HCT116 (cell line): Measurements from ENCODE around the gene TLE3. TPM values are rescaled to one million over a fixed set of nuclear protein-coding genes. Genes with fewer than 3 reads are reported as not detected.
"Not testable (repeated sequence)": the region's sequence is repeated elsewhere in the genome, so short reads cannot be mapped to it uniquely, and the experiment has no call there.

Source experiments
- ATAC-seq: fragments of 200-7000 bp; cut with Tn5 transposase; 2 replicates; pipeline ENCODE4 v1.9.1; 2020; ENCODE audit warnings: mild to moderate bottlenecking, moderate library complexity
- BruUV-seq: library from RNA; stranded (reverse); fragments of 400-500 nt; replicated peaks from 2 replicates; lab custom pipeline; 2021; lab: Mats Ljungman, UMichigan
- CTCF ChIA-PET: fragments of 300-600 bp; sonication (Branson Sonifier 250); formaldehyde crosslinking; loops from one replicate; lab custom pipeline; 2021; ENCODE audit warnings: antibody characterized with exemption; lab: Charles Lee
- POLR2A ChIA-PET: fragments of 300-600, 350-600 bp; sonication (Branson Sonifier 250); formaldehyde crosslinking; loops from one replicate; lab custom pipeline; 2021; ENCODE audit warnings: antibody characterized with exemption; lab: Charles Lee
- RAD21 ChIA-PET, 2 experiments: fragments of 300-600 bp; sonication (Branson Sonifier 250); formaldehyde crosslinking; loops; one replicate each; lab custom pipeline; 2023; ENCODE audit warnings: low total read pairs in 2 of 2; ENCODE audit not compliant: uncharacterized antibody in 2 of 2, unreplicated experiment in 2 of 2, low non-redundant PET in 1 of 2; lab: Charles Lee
- DNase-seq: peaks from one replicate; pipeline ENCODE4 v3.0.0-alpha.2; 2010; ENCODE audit warnings: low read depth, low spot score
- H2AFZ ChIP-seq: fragments of 200-600 bp; shearing (Covaris generic), sonication (generic); 2 replicates; pipeline ENCODE4 v1.6.1; 2017; ENCODE audit warnings: low read depth, mixed run types, mixed read lengths, antibody characterized with exemption, low read length; ENCODE audit not compliant: poor library complexity, severe bottlenecking
- H3K27ac ChIP-seq: 2 replicates; pipeline ENCODE4 v1.5.1; 2012; ENCODE audit warnings: low read depth, low read length
- H3K27me3 ChIP-seq: fragments of 200-600 bp; sonication (generic); 2 replicates; pipeline ENCODE4 v1.6.1; 2016; ENCODE audit warnings: mixed run types, low read length, mixed read lengths; ENCODE audit not compliant: insufficient read depth
- H3K36me3 ChIP-seq, 2 experiments: fragments of 200-500 bp in 1 of 2; fragments of 200-600 bp in 1 of 2; sonication (Bioruptor generic) in 1 of 2; sonication (generic) in 1 of 2; 2 replicates each; pipeline versions ENCODE4 v1.5.1 to v1.6.1; 2014 to 2016; ENCODE audit warnings: low read length in 2 of 2, inconsistent platforms in 1 of 2, mixed read lengths in 1 of 2, mixed run types in 1 of 2; ENCODE audit not compliant: insufficient read depth in 2 of 2, control insufficient read depth in 1 of 2
- H3K4me1 ChIP-seq, 2 experiments: fragments of 200-600 bp in 1 of 2; sonication (generic) in 1 of 2; 2 replicates each; pipeline versions ENCODE4 v1.5.1 to v1.6.1; 2012 to 2017; ENCODE audit warnings: low read length in 2 of 2, inconsistent platforms in 1 of 2, mild to moderate bottlenecking in 1 of 2, mixed read lengths in 1 of 2, mixed run types in 1 of 2, moderate library complexity in 1 of 2; ENCODE audit not compliant: insufficient read depth in 2 of 2, control insufficient read depth in 1 of 2
- H3K4me2 ChIP-seq: fragments of 200-600 bp; sonication (generic); 2 replicates; pipeline ENCODE4 v1.6.1; 2017; ENCODE audit warnings: mixed run types, low read length, mixed read lengths
- H3K4me3 ChIP-seq, 2 experiments: fragments of 200-600 bp in 1 of 2; sonication (generic) in 1 of 2; replicated peaks in 1 of 2; 2 replicates each; pipeline ENCODE4 v1.5.1; 2011 to 2016; ENCODE audit warnings: low read length in 2 of 2, control low read depth in 1 of 2, low read depth in 1 of 2, mild to moderate bottlenecking in 1 of 2, mixed read lengths in 1 of 2, mixed run types in 1 of 2
- H3K79me2 ChIP-seq: fragments of 200-600 bp; sonication (generic); 2 replicates; pipeline ENCODE4 v1.6.1; 2017; ENCODE audit warnings: mild to moderate bottlenecking, mixed run types, low read length, moderate library complexity, mixed read lengths; ENCODE audit not compliant: insufficient read depth
- H3K9ac ChIP-seq: fragments of 200-600 bp; sonication (generic); 2 replicates; pipeline ENCODE4 v1.6.1; 2016; ENCODE audit warnings: low read length, mixed read lengths
- H3K9me2 ChIP-seq: fragments of 200-600 bp; sonication (generic), shearing (Covaris generic); 2 replicates; pipeline ENCODE4 v1.6.1; 2017; ENCODE audit warnings: mixed run types, mild to moderate bottlenecking, moderate library complexity; ENCODE audit not compliant: insufficient read depth
- H3K9me3 ChIP-seq, 2 experiments: fragments of 200-500 bp in 1 of 2; fragments of 200-600 bp in 1 of 2; sonication (Bioruptor generic) in 1 of 2; sonication (generic) in 1 of 2; 2 replicates each; pipeline ENCODE4 v1.6.1; 2014 to 2017; ENCODE audit warnings: low read length in 2 of 2, mixed read lengths in 2 of 2, inconsistent platforms in 1 of 2, low read depth in 1 of 2, mild to moderate bottlenecking in 1 of 2, mixed run types in 1 of 2, moderate library complexity in 1 of 2; ENCODE audit not compliant: control insufficient read depth in 1 of 2, insufficient read depth in 1 of 2
- H4K20me1 ChIP-seq: fragments of 200-600 bp; sonication (generic), shearing (Covaris generic); 2 replicates; pipeline ENCODE4 v1.6.1; 2017; ENCODE audit warnings: mixed run types, mild to moderate bottlenecking, moderate library complexity; ENCODE audit not compliant: insufficient read depth
- ZFX ChIP-seq: fragments of 450-650 bp; IDR thresholded peaks from 2 replicates; pipeline ENCODE4 v1.6.1; 2017
- intact Hi-C: fragments of 100-400 bp; cut with micrococcal nuclease; formaldehyde crosslinking; loops from 2 replicates; pipeline ENCODE4 v1.10.0; 2022
- total RNA-seq: library from RNA; stranded (reverse); gene quantifications from one replicate; pipeline ENCODE4 v1.2.1, GENCODE V29; 2021; ENCODE audit not compliant: unreplicated experiment

The TLE3 gene
- total RNA-seq, 1 experiment from 2014 or later, result 53.9 TPM

DNA sequence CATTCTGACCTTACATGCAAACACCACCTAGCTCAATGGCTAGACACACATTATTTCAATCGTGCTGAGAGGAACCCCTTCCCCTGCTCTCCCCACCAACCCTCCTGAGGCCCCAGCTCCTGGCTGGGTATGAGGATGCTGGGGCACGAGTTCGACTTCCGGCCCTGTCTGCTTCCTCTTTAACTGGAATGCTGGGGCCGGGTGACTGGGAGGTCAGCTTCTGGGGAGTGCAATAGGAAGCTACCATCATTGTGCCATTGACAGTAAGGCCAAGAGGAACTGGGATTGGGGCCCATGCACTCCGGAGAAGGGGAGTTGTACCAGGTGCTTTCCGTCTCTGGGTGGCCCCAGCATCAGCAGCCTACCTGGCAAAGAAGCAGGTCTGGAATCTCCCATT, 15.6 kb upstream of the TLE3 start:
- ChIA-PET CTCF (no interaction called here), POLR2A (interaction anchor here (0.9 kb wide), 1 partner anchor 15 kb away, joined by 3 read pairs; the partner anchor contains the start of gene TLE3), RAD21 (no interaction called here)
- H3K27me3 ChIP-seq, result no peaks in the 10 kb centered on the region; the same call in 1 of the 2 replicates
- H3K9me3 ChIP-seq, result no peaks in the 10 kb centered on the region
- H3K4me2 ChIP-seq, result no peak overlapping the region
- no peak overlapping the region for H2AFZ ChIP-seq
- no peaks in the 10 kb centered on the region for H3K36me3 ChIP-seq
- intact Hi-C loops, result no loop called here
- ATAC-seq, result no peak
- no peak for DNase-seq
- H3K4me3 ChIP-seq, result no peak overlapping the region
- H3K27ac ChIP-seq, result no peak overlapping the region
- H3K9me2 ChIP-seq, result no peaks in the 10 kb centered on the region
- H3K9ac ChIP-seq, result no peak overlapping the region
- H3K79me2 ChIP-seq, result no peaks in the 10 kb centered on the region
- TF ChIP-seq ZFX, result no peak
- TF ChIP-seq, all 23 proteins: peak for 0
- peaks cover 6 to 12% of the 10 kb centered on the region in 2 experiments; a peak in 3 of 4 replicates for H3K4me1 ChIP-seq
- H4K20me1 ChIP-seq, result no peaks in the 10 kb centered on the region
- no TSS peak for BruUV-seq

DNA sequence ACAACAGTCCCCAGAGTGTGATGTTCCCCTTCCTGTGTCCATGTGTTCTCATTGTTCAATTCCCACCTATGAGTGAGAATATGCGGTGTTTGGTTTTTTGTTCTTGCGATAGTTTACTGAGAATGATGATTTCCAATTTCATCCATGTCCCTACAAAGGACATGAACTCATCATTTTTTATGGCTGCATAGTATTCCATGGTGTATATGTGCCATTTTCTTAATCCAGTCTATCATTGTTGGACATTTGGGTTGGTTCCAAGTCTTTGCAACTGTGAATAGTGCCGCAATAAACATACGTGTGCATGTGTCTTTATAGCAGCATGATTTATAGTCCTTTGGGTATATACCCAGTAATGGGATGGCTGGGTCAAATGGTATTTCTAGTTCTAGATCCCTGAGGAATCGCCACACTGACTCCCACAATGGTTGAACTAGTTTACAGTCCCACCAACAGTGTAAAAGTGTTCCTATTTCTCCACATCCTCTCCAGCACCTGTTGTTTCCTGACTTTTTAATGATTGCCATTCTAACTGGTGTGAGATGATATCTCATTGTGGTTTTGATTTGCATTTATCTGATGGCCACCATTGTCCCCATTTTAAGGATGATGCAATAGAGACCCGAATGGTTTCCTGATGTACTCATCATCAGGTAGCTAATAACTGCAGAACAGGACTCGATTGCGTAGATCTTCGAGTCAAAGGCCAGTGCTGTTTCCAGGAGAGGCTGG, 15.0 kb upstream of the TLE3 start:
- H2AFZ ChIP-seq, H3K4me2 ChIP-seq, H3K27me3 ChIP-seq, BruUV-seq, H3K9me2 ChIP-seq, ATAC-seq, H3K79me2 ChIP-seq, H4K20me1 ChIP-seq, H3K9me3 ChIP-seq, H3K9ac ChIP-seq, H3K36me3 ChIP-seq, DNase-seq, RAD21 ChIA-PET, H3K27ac ChIP-seq, intact Hi-C loops, H3K4me3 ChIP-seq: not testable (repeated sequence)
- ChIA-PET POLR2A (interaction anchor here (0.9 to 1.9 kb wide), 2 partner anchors 13 to 15 kb away, joined by 3 to 8 read pairs; partner anchors contain the start of gene TLE3), CTCF (interaction anchor here (2.6 kb wide), 1 partner anchor 11 kb away, joined by 14 read pairs; no protein-coding TSS in a partner anchor)
- peaks cover 6 to 12% of the 10 kb centered on the region in 2 experiments; a peak in 3 of 4 replicates for H3K4me1 ChIP-seq
